HEK293 (cell line): ENCODE data around the gene TRMT6.

Source experiments
- CTCF ChIA-PET: fragments of 350-600 bp; formaldehyde crosslinking; extraction: SDS; loops from one replicate; lab custom pipeline; 2021; ENCODE audit warnings: antibody characterized with exemption; lab: Yijun Ruan, JAX
- POLR2A ChIA-PET: fragments of 300-600 bp; formaldehyde crosslinking; extraction: SDS; loops from one replicate; lab custom pipeline; 2020; ENCODE audit warnings: antibody characterized with exemption, inconsistent platforms; lab: Yijun Ruan, JAX
- H3K27ac ChIP-seq: fragments of 200-500 bp; sonication (Bioruptor generic); 2 replicates; pipeline ENCODE4 v1.5.1; 2014; ENCODE audit warnings: low read depth, low read length, control low read depth, inconsistent platforms; ENCODE audit errors: extremely low read depth
- H3K36me3 ChIP-seq, 2 experiments: fragments of 200-500 bp in 1 of 2; sonication (Bioruptor generic) in 1 of 2; 1 replicate in 1 of 2; 2 replicates in 1 of 2; pipeline ENCODE4 v1.5.1; 2014 to 2017; ENCODE audit warnings: inconsistent platforms in 2 of 2, low read length in 2 of 2; ENCODE audit not compliant: control insufficient read depth in 2 of 2, insufficient read depth in 1 of 2
- H3K4me1 ChIP-seq: fragments of 200-500 bp; sonication (Bioruptor generic); 2 replicates; pipeline ENCODE4 v1.5.1; 2014; ENCODE audit warnings: mild to moderate bottlenecking, low read length, inconsistent platforms; ENCODE audit not compliant: control insufficient read depth, insufficient read depth
- H3K4me3 ChIP-seq: 2 replicates; pipeline ENCODE4 v1.5.1; 2011; ENCODE audit warnings: low read depth, mild to moderate bottlenecking, control low read depth, low read length, moderate library complexity
- H3K9me3 ChIP-seq: fragments of 200-500 bp; sonication (Bioruptor generic); 2 replicates; pipeline ENCODE4 v1.5.1; 2014; ENCODE audit warnings: low read depth, low read length, inconsistent platforms; ENCODE audit not compliant: control insufficient read depth, insufficient read depth
- GFI1B ChIP-seq: fragments of 450-650 bp; formaldehyde crosslinking; IDR thresholded peaks from 2 replicates; pipeline ENCODE4 v1.5.1; 2016; ENCODE audit warnings: missing biosample characterization, missing genetic modification characterization
- GLI2 ChIP-seq: fragments of 450-650 bp; formaldehyde crosslinking; IDR thresholded peaks from 2 replicates; pipeline ENCODE4; 2017; ENCODE audit warnings: missing biosample characterization, missing genetic modification characterization, low read depth, borderline replicate concordance
- IKZF3 ChIP-seq: fragments of 450-650 bp; IDR thresholded peaks from 2 replicates; pipeline ENCODE4 v1.5.0; 2018; ENCODE audit warnings: missing biosample characterization, mild to moderate bottlenecking, missing genetic modification characterization, moderate library complexity
- PRDM1 ChIP-seq: fragments of 450-650 bp; formaldehyde crosslinking; IDR thresholded peaks from 2 replicates; pipeline ENCODE4; 2016; ENCODE audit warnings: missing biosample characterization, missing genetic modification characterization
- PRDM6 ChIP-seq: fragments of 450-650 bp; formaldehyde crosslinking; IDR thresholded peaks from 2 replicates; pipeline ENCODE4 v1.5.1; 2017; ENCODE audit warnings: missing biosample characterization, missing genetic modification characterization
- RBAK ChIP-seq: fragments of 450-650 bp; formaldehyde crosslinking; IDR thresholded peaks from 2 replicates; pipeline ENCODE4 v1.5.1; 2016; ENCODE audit warnings: missing biosample characterization, missing genetic modification characterization
- SP3 ChIP-seq: fragments of 450-650 bp; formaldehyde crosslinking; IDR thresholded peaks from 2 replicates; pipeline ENCODE4 v1.5.1; 2016; ENCODE audit warnings: missing biosample characterization, missing genetic modification characterization
- TCF7L2 ChIP-seq: IDR thresholded peaks from 2 replicates; pipeline ENCODE4 v1.6.1; 2011; ENCODE audit warnings: low read depth, mild to moderate bottlenecking, inconsistent platforms, low read length, moderate library complexity, borderline replicate concordance
- ZBTB10 ChIP-seq: fragments of 450-650 bp; formaldehyde crosslinking; IDR thresholded peaks from 2 replicates; pipeline ENCODE4 v1.5.1; 2016; ENCODE audit warnings: missing biosample characterization, missing genetic modification characterization
- ZBTB17 ChIP-seq: fragments of 450-650 bp; formaldehyde crosslinking; IDR thresholded peaks from 2 replicates; pipeline ENCODE4 v1.5.1; 2016; ENCODE audit warnings: missing biosample characterization, missing genetic modification characterization
- ZFP3 ChIP-seq: fragments of 450-650 bp; formaldehyde crosslinking; IDR thresholded peaks from 2 replicates; pipeline ENCODE4 v1.5.1; 2016; ENCODE audit warnings: low read depth, missing biosample characterization, missing genetic modification characterization
- ZNF112 ChIP-seq: fragments of 450-650 bp; formaldehyde crosslinking; IDR thresholded peaks from 2 replicates; pipeline ENCODE4 v1.5.0; 2017; ENCODE audit warnings: missing biosample characterization, missing genetic modification characterization
- ZNF140 ChIP-seq: fragments of 450-650 bp; formaldehyde crosslinking; IDR thresholded peaks from 2 replicates; pipeline ENCODE4 v1.5.1; 2016; ENCODE audit warnings: missing biosample characterization, missing genetic modification characterization
- ZNF530 ChIP-seq: fragments of 450-650 bp; formaldehyde crosslinking; IDR thresholded peaks from 2 replicates; pipeline ENCODE4 v1.5.1; 2016; ENCODE audit warnings: low read depth, missing biosample characterization, missing genetic modification characterization
- ZNF544 ChIP-seq: fragments of 450-650 bp; formaldehyde crosslinking; IDR thresholded peaks from 2 replicates; pipeline ENCODE4 v1.5.0; 2017; ENCODE audit warnings: missing biosample characterization, missing genetic modification characterization
- ZNF549 ChIP-seq: fragments of 450-650 bp; IDR thresholded peaks from 2 replicates; pipeline ENCODE4 v1.5.1; 2018; ENCODE audit warnings: missing biosample characterization, missing genetic modification characterization, mild to moderate bottlenecking, inconsistent platforms, moderate library complexity
- ZNF701 ChIP-seq: fragments of 450-650 bp; formaldehyde crosslinking; IDR thresholded peaks from 2 replicates; pipeline ENCODE4 v1.5.1; 2016; ENCODE audit warnings: missing biosample characterization, missing genetic modification characterization
- ZNF777 ChIP-seq: fragments of 450-650 bp; formaldehyde crosslinking; IDR thresholded peaks from 2 replicates; pipeline ENCODE4 v1.5.1; 2017; ENCODE audit warnings: missing biosample characterization, missing genetic modification characterization, borderline replicate concordance
- ZNF792 ChIP-seq: fragments of 450-650 bp; formaldehyde crosslinking; IDR thresholded peaks from 2 replicates; pipeline ENCODE4 v1.5.1; 2016; ENCODE audit warnings: missing biosample characterization, missing genetic modification characterization
- ZSCAN4 ChIP-seq: fragments of 450-650 bp; formaldehyde crosslinking; IDR thresholded peaks from 2 replicates; pipeline ENCODE4 v1.5.1; 2017; ENCODE audit warnings: missing biosample characterization, missing genetic modification characterization

Gene TRMT6

GRCh38 chr20:5996765-5997164 is 46.4 kb upstream of the TRMT6 start (continued):
- no peak for TF ChIP-seq ZNF777
- TF ChIP-seq ZNF549 (tag by site-specific recombination), result no peak

GRCh38 chr20:5991623-5992441 is 41.5 kb upstream of the TRMT6 start:
- CTCF ChIA-PET, result interaction anchor here (0.8 to 1.4 kb wide), 3 partner anchors 11 to 463 kb away, joined by 4 to 5 read pairs (median 4); no protein-coding TSS in a partner anchor
- peaks cover 32 to 88% of the 10 kb centered on the region in 2 experiments for H3K36me3 ChIP-seq
- no peak overlapping the region for H3K27ac ChIP-seq

GRCh38 chr20:5990946-5991345 is 40.6 kb upstream of the TRMT6 start:
- Histone ChIP-seq H3K27ac (no peak overlapping the region), H3K4me1 (no peaks in the 10 kb centered on the region), H3K4me3 (no peak overlapping the region), H3K9me3 (no peaks in the 10 kb centered on the region), H3K36me3 (peaks cover 35 to 90% of the 10 kb centered on the region in 2 experiments)
- CTCF ChIA-PET, result no interaction called here
- POLR2A ChIA-PET, result no interaction called here
- no peak for TF ChIP-seq IKZF3 (tag by site-specific recombination)
- no peak for TF ChIP-seq GFI1B (tag by site-specific recombination)
- no peak for TF ChIP-seq ZFP3 (tag by site-specific recombination)
- TF ChIP-seq ZNF792, result no peak
- no peak for TF ChIP-seq TCF7L2
- no peak for TF ChIP-seq ZNF140
- no peak for TF ChIP-seq PRDM6
- no peak for TF ChIP-seq ZNF701
- no peak for TF ChIP-seq SP3 (tag by site-specific recombination)
- no peak for TF ChIP-seq ZNF530
- TF ChIP-seq PRDM1 (tag by site-specific recombination), result no peak
- TF ChIP-seq ZNF112 (tag by site-specific recombination), result no peak
- no peak for TF ChIP-seq ZNF544 (tag by site-specific recombination)
- no peak for TF ChIP-seq ZBTB10 (tag by site-specific recombination)

More at GRCh38 chr20:5991623-5992441, 41.5 kb upstream of the TRMT6 start:
- no peaks in the 10 kb centered on the region for H3K9me3 ChIP-seq
- no peak overlapping the region for H3K4me3 ChIP-seq
- POLR2A ChIA-PET, result no interaction called here
- TF ChIP-seq GLI2 (tag by site-specific recombination) (no peak), ZBTB10 (tag by site-specific recombination) (no peak), ZNF792 (no peak), ZBTB17 (tag by site-specific recombination) (no peak), RBAK (tag by site-specific recombination) (no peak), ZSCAN4 (tag by site-specific recombination) (no peak)
- H3K4me1 ChIP-seq, result no peaks in the 10 kb centered on the region
